GM19455 (cell line): ENCODE results near the gene ZNF442.
"Not testable (repeated sequence)": the region's sequence is repeated elsewhere in the genome, so short reads cannot be mapped to it uniquely, and the experiment has no call there.

Source experiments
- ATAC-seq: cut with Tn5 transposase; IDR thresholded peaks from one replicate; pipeline ENCODE4 v1.9.1; 2021; ENCODE audit not compliant: unreplicated experiment

Gene ZNF442

DNA sequence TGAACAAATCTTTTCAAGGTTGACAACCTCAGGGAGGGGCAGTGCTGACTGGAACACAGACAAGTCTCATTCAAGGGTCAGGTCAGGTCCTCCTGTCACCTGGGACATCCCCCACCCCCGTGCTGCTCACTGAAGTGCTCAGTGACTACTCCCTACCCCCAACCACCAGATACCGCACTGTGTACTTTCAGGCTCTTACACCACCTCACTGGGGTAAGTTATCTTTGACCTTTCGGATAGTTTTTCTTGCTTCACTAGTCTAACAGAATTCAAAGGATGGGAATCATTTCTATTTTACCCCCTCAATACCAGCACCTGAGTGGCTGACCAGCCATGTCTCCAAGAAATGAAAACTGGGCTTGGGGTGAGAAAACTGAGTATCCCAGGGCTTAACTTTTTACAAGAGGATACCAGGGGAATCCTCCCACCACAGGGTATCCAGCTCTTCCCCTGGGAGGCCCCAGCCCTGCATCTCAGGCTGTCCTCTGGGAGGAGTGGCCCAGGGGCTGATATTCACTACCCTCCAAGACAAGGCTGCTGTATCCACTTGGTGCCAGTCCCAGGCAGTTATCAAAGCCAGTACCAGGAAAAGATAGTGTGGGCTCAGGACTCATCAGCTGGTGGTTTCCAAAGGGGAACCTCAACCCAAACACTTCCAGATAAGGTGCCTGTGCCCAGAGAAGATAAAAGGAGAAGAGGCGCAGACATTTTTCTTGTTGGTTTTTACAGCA is 34.1 kb downstream of the ZNF442 start:
- no peak for ATAC-seq

- no peak for ATAC-seq
Measured at GRCh38 chr19:12330340-12330739, 35.1 kb downstream of the ZNF442 start.

DNA sequence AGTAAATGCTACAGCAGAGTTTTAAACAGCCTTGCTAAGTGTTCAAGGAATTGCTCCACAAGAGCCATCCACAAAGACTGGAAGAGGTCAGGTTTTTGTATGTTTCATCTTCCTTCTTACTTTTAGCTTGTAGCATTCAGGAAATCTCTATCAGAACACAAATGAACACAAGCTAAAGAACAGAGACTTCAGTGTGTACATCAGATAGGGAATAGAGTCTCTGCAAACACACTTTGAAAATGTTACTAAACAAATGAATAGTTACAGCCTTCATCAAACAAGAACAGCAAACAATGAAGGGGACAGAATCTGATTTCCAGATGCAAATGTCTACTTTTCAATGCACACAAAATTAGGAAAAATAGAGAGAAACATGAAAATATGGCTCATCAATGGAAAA is 39.8 kb downstream of the ZNF442 start:
- ATAC-seq = no peak

DNA sequence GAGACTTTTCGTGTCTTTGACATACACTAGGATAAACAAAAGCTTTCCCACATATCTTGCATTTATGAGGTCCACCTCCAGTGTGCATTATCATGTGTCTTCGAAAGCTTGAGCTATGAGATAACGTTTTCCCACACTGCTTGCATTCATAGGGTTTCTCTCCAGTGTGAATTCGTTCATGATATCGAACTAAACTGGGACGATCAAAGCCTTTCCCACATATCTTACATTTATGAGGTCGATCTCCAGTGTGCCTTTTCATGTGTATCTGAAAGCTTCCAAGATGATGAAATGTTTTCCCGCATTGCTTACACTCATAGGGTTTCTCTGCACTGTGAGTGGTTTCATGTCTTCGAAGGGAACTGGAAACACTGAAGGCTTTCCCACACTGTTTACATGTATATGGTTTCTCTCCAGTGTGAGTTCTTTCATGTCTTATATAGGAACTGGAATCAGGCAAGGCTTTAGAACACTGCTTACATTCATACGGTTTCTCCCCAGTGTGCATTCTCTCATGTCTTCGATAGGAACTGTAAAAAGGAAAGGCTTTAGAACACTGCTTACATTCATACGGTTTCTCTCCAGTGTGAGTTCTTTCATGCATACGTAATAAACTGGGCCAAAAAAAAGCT is 46.6 kb downstream of the ZNF442 start:
- no peak for ATAC-seq

DNA sequence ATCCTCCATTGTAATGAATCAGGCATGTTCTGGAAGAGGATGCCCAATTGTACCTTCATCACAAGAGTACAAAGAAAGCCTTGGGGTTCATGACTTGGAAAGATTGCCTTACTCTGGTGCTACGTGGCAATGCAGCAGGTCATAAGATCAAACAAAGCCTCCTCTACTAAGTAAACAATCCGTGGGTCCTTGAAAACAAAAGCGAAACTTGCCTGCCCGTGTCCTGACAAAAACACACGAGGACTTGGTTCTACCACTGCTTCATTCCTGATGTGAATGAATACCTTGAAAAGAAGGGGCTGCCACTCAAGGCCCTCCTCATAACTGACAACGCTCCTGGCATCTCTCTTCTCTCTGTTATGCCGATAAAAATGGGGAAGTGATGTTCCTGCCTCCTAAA is 50.9 kb downstream of the ZNF442 start:
- ATAC-seq = no peak

DNA sequence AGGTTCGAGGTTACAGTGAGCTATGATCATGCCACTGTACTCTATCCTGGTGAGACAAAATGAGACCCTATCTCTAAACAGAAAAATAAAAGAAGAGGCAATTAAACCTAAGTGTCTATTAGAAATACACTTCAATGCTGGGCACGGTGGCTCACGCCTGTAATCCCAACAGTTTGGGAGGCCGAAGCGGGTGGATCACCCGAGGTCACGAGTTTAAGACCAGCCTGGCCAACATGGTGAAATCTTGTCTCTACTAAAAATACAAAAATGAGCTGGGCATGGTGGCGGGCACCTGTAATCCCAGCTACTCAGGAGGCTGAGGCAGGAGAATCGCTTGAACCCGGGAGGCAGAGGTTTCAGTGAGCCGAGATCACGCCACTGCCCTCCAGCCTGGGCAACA is 56.6 kb downstream of the ZNF442 start:
- ATAC-seq = not testable (repeated sequence)
